Naive thymus-derived CD8-positive, alpha-beta T cell (primary cell): ENCODE measurements around the gene IDH3G. TPM values are rescaled to one million over a fixed set of nuclear protein-coding genes. Genes with fewer than 3 reads are reported as not detected.
"Not testable (repeated sequence)": the region's sequence is repeated elsewhere in the genome, so short reads cannot be mapped to it uniquely, and the experiment has no call there.

Experiments used
- ATAC-seq, 2 donors: fragments of 150-1000 bp; cut with Tn5 transposase in 1 of 2; sonication (Bioruptor Pico), chemical (Tn5 transposase) in 1 of 2; 1 replicate in 1 of 2; 2 replicates in 1 of 2; pipeline ENCODE4 v1.10.0; 2021; ENCODE audit warnings: mild to moderate bottlenecking in 2 of 2, moderate library complexity in 2 of 2
- POLR2A ChIA-PET: fragments of 350-600 bp; sonication (Branson Sonifier 250); formaldehyde crosslinking; loops from one replicate; lab custom pipeline; 2021; ENCODE audit warnings: antibody characterized with exemption; lab: Charles Lee
- DNase-seq, 10 donors: peaks; one replicate each; pipeline versions ENCODE4 v3.0.0 to v3.0.0-alpha.2; 2020 to 2022
- H3K27ac Mint-ChIP-seq, 10 donors: one replicate each; pipeline ENCODE4 v1.8.0; 2020 to 2022; ENCODE audit warnings: mild to moderate bottlenecking in 10 of 10, mixed read lengths in 10 of 10, moderate library complexity in 4 of 10, inconsistent platforms in 1 of 10
- H3K27me3 Mint-ChIP-seq, 5 donors: one replicate each; pipeline ENCODE4 v1.8.0; 2021 to 2022; ENCODE audit warnings: mixed read lengths in 5 of 5
- H3K36me3 Mint-ChIP-seq, 3 donors: one replicate each; pipeline ENCODE4 v1.8.0; 2020 to 2022; ENCODE audit warnings: mixed read lengths in 3 of 3, mild to moderate bottlenecking in 2 of 3, inconsistent platforms in 1 of 3
- H3K4me1 Mint-ChIP-seq, 4 donors: one replicate each; pipeline ENCODE4 v1.8.0; 2021 to 2022; ENCODE audit warnings: mixed read lengths in 4 of 4
- H3K4me3 Mint-ChIP-seq, 10 donors: one replicate each; pipeline ENCODE4 v1.8.0; 2020 to 2022; ENCODE audit warnings: mild to moderate bottlenecking in 10 of 10, mixed read lengths in 10 of 10, moderate library complexity in 6 of 10, inconsistent platforms in 1 of 10
- H3K9me3 Mint-ChIP-seq, 9 donors: one replicate each; pipeline ENCODE4 v1.8.0; 2020 to 2022; ENCODE audit warnings: mixed read lengths in 9 of 9, mild to moderate bottlenecking in 3 of 9, inconsistent platforms in 1 of 9, moderate library complexity in 1 of 9
- polyA plus RNA-seq, 3 donors: library from polyadenylated mRNA; unstranded; fragments of 300-500 nt; fragmentation: Illumina TruSeq; gene quantifications; one replicate each; pipeline ENCODE4 v1.2.3, GENCODE V29; 2021
- total RNA-seq, 8 experiments: library from RNA in 2 of 8; stranded (reverse) in 2 of 8; gene quantifications; one replicate each; pipeline ENCODE4 v1.2.3 and lab custom pipeline; 2021 to 2026

Gene IDH3G
- total and polyA plus RNA-seq, 5 experiments from 2014 or later = 47.7 to 109 (median 71.9) TPM

- peaks cover 0 to 11% (median 5%) of the 10 kb centered on the region in 4 donors for H3K4me1 Mint-ChIP-seq
- ATAC-seq, H3K27me3 Mint-ChIP-seq, H3K9me3 Mint-ChIP-seq, H3K4me3 Mint-ChIP-seq, H3K27ac Mint-ChIP-seq, DNase-seq, H3K36me3 Mint-ChIP-seq, POLR2A ChIA-PET: not testable (repeated sequence)
These were observed 45.2 kb downstream of the IDH3G start for GRCh38 chrX:153749017-153749416.

GRCh38 chrX:153746991-153747390 is 47.2 kb downstream of the IDH3G start:
- H3K9me3 Mint-ChIP-seq, POLR2A ChIA-PET, H3K36me3 Mint-ChIP-seq: not testable (repeated sequence)

GRCh38 chrX:153746359-153746758 is 47.8 kb downstream of the IDH3G start:
- ATAC-seq = no peak
- Mint-ChIP-seq H3K4me1 (peaks cover 0 to 14% (median 6%) of the 10 kb centered on the region in 4 donors), H3K27me3 (peaks cover 0 to 8% (median 3%) of the 10 kb centered on the region in 5 donors), H3K36me3 (no peaks in the 10 kb centered on the region), H3K27ac (no peak overlapping the region), H3K9me3 (no peaks in the 10 kb centered on the region), H3K4me3 (no peak overlapping the region)
- POLR2A ChIA-PET = no interaction called here
- DNase-seq = no peak

More at GRCh38 chrX:153746991-153747390, 47.2 kb downstream of the IDH3G start:
- not testable (repeated sequence) for H3K27ac Mint-ChIP-seq, H3K27me3 Mint-ChIP-seq, DNase-seq, H3K4me3 Mint-ChIP-seq, ATAC-seq
- peaks cover 0 to 11% (median 6%) of the 10 kb centered on the region in 4 donors for H3K4me1 Mint-ChIP-seq

- H3K9me3 Mint-ChIP-seq, H3K36me3 Mint-ChIP-seq, ATAC-seq, DNase-seq, H3K27me3 Mint-ChIP-seq: not testable (repeated sequence)
- Mint-ChIP-seq H3K4me1 (peaks cover 0 to 24% (median 14%) of the 10 kb centered on the region in 4 donors), H3K27ac (peak overlapping the region in 2 of 10 donors; percentile 21 to 43), H3K4me3 (peak overlapping the region in 6 of 10 donors; percentile 22 to 71 (median 64))
- POLR2A ChIA-PET = interaction anchor here (1.0 kb wide), 1 partner anchor 179 kb away, joined by 3 read pairs; no protein-coding TSS in a partner anchor
These were observed 49.1 kb downstream of the IDH3G start for GRCh38 chrX:153745067-153745433.

- H3K4me3 Mint-ChIP-seq = peak overlapping the region in 7 of 10 donors; percentile 7 to 71 (median 57)
- H3K27me3 Mint-ChIP-seq = peaks cover 0 to 8% (median 3%) of the 10 kb centered on the region in 5 donors
- H3K36me3 Mint-ChIP-seq = no peaks in the 10 kb centered on the region
- no peaks in the 10 kb centered on the region for H3K9me3 Mint-ChIP-seq
- DNase-seq = peak in 2 of 10 donors; percentile 17 to 40
- H3K4me1 Mint-ChIP-seq = peaks cover 0 to 29% (median 14%) of the 10 kb centered on the region in 4 donors
- H3K27ac Mint-ChIP-seq = peak overlapping the region in 5 of 10 donors; percentile 4 to 56 (median 37)
- ATAC-seq = peak in 1 of 2 donors; percentile 27
- POLR2A ChIA-PET = interaction anchor here (1.0 kb wide), 1 partner anchor 180 kb away, joined by 3 read pairs; no protein-coding TSS in a partner anchor
These were observed 49.7 kb downstream of the IDH3G start for GRCh38 chrX:153744210-153745066.

- ATAC-seq, H3K9me3 Mint-ChIP-seq, H3K36me3 Mint-ChIP-seq, H3K27me3 Mint-ChIP-seq, DNase-seq, H3K27ac Mint-ChIP-seq: not testable (repeated sequence)
- POLR2A ChIA-PET = interaction anchor here (1.0 kb wide), 1 partner anchor 181 kb away, joined by 3 read pairs; no protein-coding TSS in a partner anchor
- Mint-ChIP-seq H3K4me3 (peak overlapping the region in 1 of 10 donors; percentile 7), H3K4me1 (peaks cover 0 to 36% (median 14%) of the 10 kb centered on the region in 4 donors)
These were observed 50.5 kb downstream of the IDH3G start for GRCh38 chrX:153743468-153744209.

- POLR2A ChIA-PET, ATAC-seq, H3K27me3 Mint-ChIP-seq, H3K4me3 Mint-ChIP-seq, DNase-seq, H3K9me3 Mint-ChIP-seq, H3K36me3 Mint-ChIP-seq: not testable (repeated sequence)
- Mint-ChIP-seq H3K27ac (peak overlapping the region in 1 of 10 donors; percentile 25), H3K4me1 (peaks cover 0 to 39% (median 14%) of the 10 kb centered on the region in 4 donors)
These were observed 51.2 kb downstream of the IDH3G start for GRCh38 chrX:153742796-153743467.

GRCh38 chrX:153742111-153742510 is 52.1 kb downstream of the IDH3G start:
- Mint-ChIP-seq H3K27ac (peak overlapping the region in 1 of 10 donors; percentile 82), H3K4me1 (peaks cover 0 to 39% (median 14%) of the 10 kb centered on the region in 4 donors)
- DNase-seq, H3K36me3 Mint-ChIP-seq, H3K4me3 Mint-ChIP-seq, ATAC-seq, H3K9me3 Mint-ChIP-seq, H3K27me3 Mint-ChIP-seq, POLR2A ChIA-PET: not testable (repeated sequence)

- H3K4me1 Mint-ChIP-seq = peaks cover 0 to 40% (median 14%) of the 10 kb centered on the region in 4 donors
- H3K27ac Mint-ChIP-seq = peak overlapping the region in 5 of 10 donors; percentile 48 to 75 (median 65)
- DNase-seq = no peak
- no peaks in the 10 kb centered on the region for H3K9me3 Mint-ChIP-seq
- peaks cover 0 to 7% (median 3%) of the 10 kb centered on the region in 5 donors for H3K27me3 Mint-ChIP-seq
- no peak for ATAC-seq
- peak overlapping the region in 6 of 10 donors; percentile 7 to 80 (median 51) for H3K4me3 Mint-ChIP-seq
- H3K36me3 Mint-ChIP-seq = peaks cover 0 to 2% (median 0%) of the 10 kb centered on the region in 3 donors
- POLR2A ChIA-PET = no interaction called here
These were observed 52.7 kb downstream of the IDH3G start for GRCh38 chrX:153741446-153741845.

GRCh38 chrX:153740631-153741222 is 53.4 kb downstream of the IDH3G start:
- H3K4me1 Mint-ChIP-seq = peaks cover under 1 to 40% (median 14%) of the 10 kb centered on the region in 4 donors
- peaks cover 0 to 3% (median 0%) of the 10 kb centered on the region in 3 donors for H3K36me3 Mint-ChIP-seq
- DNase-seq (no peak), ATAC-seq (peak in 1 of 2 donors; percentile 8)
- peaks cover 0 to 2% (median 0%) of the 10 kb centered on the region in 9 donors for H3K9me3 Mint-ChIP-seq
- no peaks in the 10 kb centered on the region for H3K27me3 Mint-ChIP-seq
- H3K27ac Mint-ChIP-seq = peak overlapping the region in 9 of 10 donors; percentile 48 to 88 (median 83)
- H3K4me3 Mint-ChIP-seq = peak overlapping the region; percentile 41 to 80 (median 64)
- POLR2A ChIA-PET = interaction anchor here (0.6 kb wide), 1 partner anchor 186 kb away, joined by 3 read pairs; no protein-coding TSS in a partner anchor

GRCh38 chrX:153739754-153740486 is 54.3 kb downstream of the IDH3G start:
- peak in 3 of 10 donors; percentile 25 to 44 (median 41) for DNase-seq
- POLR2A ChIA-PET = interaction anchor here (0.6 to 1.2 kb wide), 3 partner anchors 13 to 187 kb away, joined by 3 to 4 read pairs (median 3); no protein-coding TSS in a partner anchor
- Mint-ChIP-seq H3K27me3 (no peaks in the 10 kb centered on the region), H3K4me3 (peak overlapping the region; percentile 55 to 80 (median 65)), H3K36me3 (peaks cover 0 to 4% (median 0%) of the 10 kb centered on the region in 3 donors), H3K4me1 (peaks cover 5 to 46% (median 15%) of the 10 kb centered on the region in 4 donors), H3K27ac (peak overlapping the region in 8 of 10 donors; percentile 78 to 88 (median 84)), H3K9me3 (peaks cover 0 to 2% (median 0%) of the 10 kb centered on the region in 9 donors)
- peak; percentile 89 to 92 for ATAC-seq
